Activated CD8-positive, alpha-beta T cell treated with anti-CD3 and anti-CD28 coated beads for 36 hours (primary cell): ENCODE results near the gene ENTPD2. TPM values are rescaled to one million over a fixed set of nuclear protein-coding genes. Genes with fewer than 3 reads are reported as not detected.

Experiments used
- ATAC-seq: fragments of 200-7000 bp; cut with Tn5 transposase; one replicate; pipeline ENCODE4 v1.10.0; 2021; ENCODE audit warnings: mild to moderate bottlenecking, moderate library complexity
- CTCF ChIA-PET: fragments of 350-600 bp; sonication (Branson Sonifier 250); formaldehyde crosslinking; loops from one replicate; lab custom pipeline; 2021; ENCODE audit warnings: antibody characterized with exemption; lab: Charles Lee
- POLR2A ChIA-PET: fragments of 350-600 bp; sonication (Branson Sonifier 250); formaldehyde crosslinking; loops from one replicate; lab custom pipeline; 2021; ENCODE audit warnings: antibody characterized with exemption; lab: Charles Lee
- DNase-seq: peaks from one replicate; pipeline ENCODE4 v3.0.0-alpha.2; 2020
- H3K27ac Mint-ChIP-seq: one replicate; pipeline ENCODE4 v1.8.0; 2021; ENCODE audit warnings: mild to moderate bottlenecking, mixed read lengths
- H3K27me3 Mint-ChIP-seq: one replicate; pipeline ENCODE4 v1.8.0; 2021; ENCODE audit warnings: mixed read lengths
- H3K36me3 Mint-ChIP-seq: one replicate; pipeline ENCODE4 v1.8.0; 2021; ENCODE audit warnings: low read depth, mixed read lengths
- H3K4me1 Mint-ChIP-seq: one replicate; pipeline ENCODE4 v1.8.0; 2021; ENCODE audit warnings: low read depth, mixed read lengths
- H3K4me3 Mint-ChIP-seq: one replicate; pipeline ENCODE4 v1.8.0; 2021; ENCODE audit warnings: mild to moderate bottlenecking, moderate library complexity, mixed read lengths
- H3K9me3 Mint-ChIP-seq: one replicate; pipeline ENCODE4 v1.8.0; 2021; ENCODE audit warnings: mixed read lengths
- intact Hi-C: fragments of 100-400 bp; cut with micrococcal nuclease; formaldehyde crosslinking; loops from one replicate; pipeline ENCODE4 v1.10.0; 2022
- total RNA-seq, 2 experiments: library from RNA; stranded (reverse); gene quantifications; one replicate each; pipeline ENCODE4 v1.2.3, GENCODE V29; 2021
- TF ChIP-seq, protein P1 (sequence below): fragments of 200-600 bp; IDR thresholded peaks from one replicate; pipeline ENCODE4 v1.8.0; 2022; ENCODE audit warnings: antibody characterized with exemption, mild to moderate bottlenecking

The ENTPD2 gene
- total RNA-seq, 2 experiments from 2014 or later: not detected

DNA sequence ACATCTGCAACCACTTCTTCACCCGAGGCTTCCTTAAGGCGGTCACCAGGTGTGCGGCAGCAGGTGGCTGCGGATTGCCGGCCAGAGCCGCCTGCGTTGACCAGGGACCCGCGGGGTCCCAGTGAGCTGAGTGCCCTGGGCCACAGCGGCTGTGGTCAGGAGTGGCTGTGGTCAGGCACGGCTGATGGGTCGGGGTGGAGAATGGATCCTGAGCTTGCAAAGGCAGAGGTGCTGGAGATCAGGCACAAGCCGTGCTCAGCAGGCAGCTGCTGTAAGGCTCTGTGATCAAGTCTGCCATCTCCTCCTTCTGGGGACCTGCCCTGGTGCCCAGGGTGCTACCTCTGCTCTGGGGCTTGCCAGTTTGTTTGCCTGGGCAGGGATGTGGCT is 25.5 kb upstream of the ENTPD2 start:
- peak overlapping the region; percentile 47 for H3K4me3 Mint-ChIP-seq

DNA sequence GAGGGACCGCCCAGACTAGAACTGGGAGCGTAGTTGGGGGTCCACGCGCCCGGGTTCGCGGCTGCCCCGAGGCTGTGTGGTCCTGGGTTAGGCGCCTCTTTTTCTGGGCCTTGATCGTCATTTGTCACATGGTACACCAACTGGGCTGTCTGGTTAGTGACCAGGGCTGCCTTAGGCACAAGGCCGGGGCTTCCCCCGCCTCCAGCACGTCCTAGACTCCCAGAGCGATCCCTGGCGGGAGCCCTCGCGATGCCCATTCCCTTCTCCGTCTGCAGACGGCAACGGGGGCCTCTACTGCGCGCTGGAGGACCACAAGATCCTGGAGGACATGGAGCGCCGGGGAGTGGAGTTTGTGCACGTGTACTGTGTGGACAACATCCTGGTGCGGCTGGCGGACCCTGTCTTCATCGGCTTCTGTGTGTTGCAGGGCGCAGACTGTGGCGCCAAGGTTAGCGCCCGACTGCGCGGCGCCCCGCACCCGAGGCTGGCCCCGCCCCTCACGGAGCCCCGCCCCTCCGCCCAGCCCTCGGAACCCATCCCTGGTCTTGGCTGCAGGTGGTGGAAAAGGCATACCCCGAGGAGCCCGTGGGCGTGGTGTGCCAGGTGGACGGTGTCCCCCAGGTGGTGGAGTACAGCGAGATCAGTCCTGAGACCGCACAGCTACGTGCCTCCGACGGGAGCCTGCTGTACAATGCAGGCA is 25.0 kb upstream of the ENTPD2 start:
- ATAC-seq (no peak), DNase-seq (no peak)
- Mint-ChIP-seq H3K36me3 (peaks cover 19% of the 10 kb centered on the region), H3K4me3 (peak overlapping the region; percentile 79), H3K4me1 (peaks cover 13% of the 10 kb centered on the region), H3K9me3 (no peaks in the 10 kb centered on the region), H3K27ac (no peak overlapping the region), H3K27me3 (no peaks in the 10 kb centered on the region)
- ChIA-PET POLR2A (interaction anchor here (1.3 to 1.5 kb wide), 2 partner anchors 8 kb away, joined by 3 read pairs; partner anchors contain the start of gene MAN1B1), CTCF (interaction anchor here (0.8 kb wide), 2 partner anchors 8 to 11 kb away, joined by 3 to 4 read pairs; partner anchors contain the start of gene SAPCD2)
- TF ChIP-seq, protein P1, sequence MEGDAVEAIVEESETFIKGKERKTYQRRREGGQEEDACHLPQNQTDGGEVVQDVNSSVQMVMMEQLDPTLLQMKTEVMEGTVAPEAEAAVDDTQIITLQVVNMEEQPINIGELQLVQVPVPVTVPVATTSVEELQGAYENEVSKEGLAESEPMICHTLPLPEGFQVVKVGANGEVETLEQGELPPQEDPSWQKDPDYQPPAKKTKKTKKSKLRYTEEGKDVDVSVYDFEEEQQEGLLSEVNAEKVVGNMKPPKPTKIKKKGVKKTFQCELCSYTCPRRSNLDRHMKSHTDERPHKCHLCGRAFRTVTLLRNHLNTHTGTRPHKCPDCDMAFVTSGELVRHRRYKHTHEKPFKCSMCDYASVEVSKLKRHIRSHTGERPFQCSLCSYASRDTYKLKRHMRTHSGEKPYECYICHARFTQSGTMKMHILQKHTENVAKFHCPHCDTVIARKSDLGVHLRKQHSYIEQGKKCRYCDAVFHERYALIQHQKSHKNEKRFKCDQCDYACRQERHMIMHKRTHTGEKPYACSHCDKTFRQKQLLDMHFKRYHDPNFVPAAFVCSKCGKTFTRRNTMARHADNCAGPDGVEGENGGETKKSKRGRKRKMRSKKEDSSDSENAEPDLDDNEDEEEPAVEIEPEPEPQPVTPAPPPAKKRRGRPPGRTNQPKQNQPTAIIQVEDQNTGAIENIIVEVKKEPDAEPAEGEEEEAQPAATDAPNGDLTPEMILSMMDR: no peak
- intact Hi-C loops: no loop called here

More for the DNA sequence above, 25.5 kb upstream of the ENTPD2 start:
- intact Hi-C loops: no loop called here
- TF ChIP-seq, protein P1: no peak
- DNase-seq (no peak), ATAC-seq (no peak)
- no peak overlapping the region for H3K27ac Mint-ChIP-seq
- no peaks in the 10 kb centered on the region for H3K9me3 Mint-ChIP-seq
- H3K36me3 Mint-ChIP-seq: peaks cover 19% of the 10 kb centered on the region
- ChIA-PET POLR2A (interaction anchor here (1.3 kb wide), 1 partner anchor 8 kb away, joined by 3 read pairs; no protein-coding TSS in a partner anchor), CTCF (interaction anchor here (0.8 kb wide), 2 partner anchors 9 to 11 kb away, joined by 3 to 4 read pairs; partner anchors contain the start of gene SAPCD2)
- no peaks in the 10 kb centered on the region for H3K27me3 Mint-ChIP-seq
- H3K4me1 Mint-ChIP-seq: peaks cover 14% of the 10 kb centered on the region

DNA sequence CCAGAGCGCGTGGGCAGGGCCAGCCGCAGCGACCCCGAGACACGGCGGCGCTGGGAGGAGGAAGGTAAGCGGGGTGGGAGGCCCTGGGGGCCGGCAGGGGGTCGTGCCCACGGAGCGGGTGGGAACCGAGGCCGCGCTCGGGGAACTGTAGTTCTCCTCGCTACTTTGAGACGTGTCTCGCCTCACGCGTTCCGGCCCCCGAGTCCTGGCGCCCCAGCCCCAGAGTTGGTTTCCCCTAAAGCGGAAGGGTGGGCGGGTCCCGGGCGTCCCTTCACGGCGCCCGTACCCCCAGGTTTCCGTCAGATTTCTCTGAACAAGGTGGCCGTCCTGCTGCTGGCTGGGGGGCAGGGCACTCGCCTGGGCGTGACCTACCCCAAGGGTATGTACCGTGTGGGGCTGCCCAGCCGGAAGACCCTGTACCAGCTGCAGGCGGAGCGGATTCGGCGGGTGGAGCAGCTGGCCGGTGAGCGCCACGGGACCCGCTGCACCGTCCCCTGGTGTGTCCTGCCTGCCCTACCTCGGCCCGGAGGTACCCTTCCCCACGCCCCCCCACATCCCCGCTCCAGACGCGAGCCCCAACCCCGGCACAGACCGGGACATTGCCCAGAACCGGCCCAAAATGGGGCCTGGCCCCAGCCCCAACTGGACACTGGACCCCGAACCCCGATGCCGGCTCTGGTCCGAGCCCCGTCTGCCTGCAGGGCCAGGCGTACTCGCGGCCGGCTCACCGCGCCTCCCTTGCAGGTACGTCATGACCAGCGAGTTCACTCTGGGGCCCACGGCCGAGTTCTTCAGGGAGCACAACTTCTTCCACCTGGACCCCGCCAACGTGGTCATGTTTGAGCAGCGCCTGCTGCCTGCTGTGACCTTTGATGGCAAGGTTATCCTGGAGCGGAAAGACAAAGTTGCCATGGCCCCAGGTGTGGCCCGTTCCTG is 24.2 kb upstream of the ENTPD2 start:
- peak overlapping the region; percentile 71 for H3K27ac Mint-ChIP-seq
- ChIA-PET POLR2A (interaction anchor here (1.0 to 1.5 kb wide), 3 partner anchors 9 to 163 kb away, joined by 3 read pairs; partner anchors contain the start of genes MAN1B1 and TUBB4B), CTCF (interaction anchor here (1.1 to 2.4 kb wide), 5 partner anchors 11 to 49 kb away, joined by 4 to 18 read pairs (median 7); partner anchors contain the start of gene NPDC1)
- no peaks in the 10 kb centered on the region for H3K27me3 Mint-ChIP-seq
- H3K9me3 Mint-ChIP-seq: no peaks in the 10 kb centered on the region
- peaks cover 7% of the 10 kb centered on the region for H3K4me1 Mint-ChIP-seq
- intact Hi-C loops: no loop called here
- H3K36me3 Mint-ChIP-seq: peaks cover 18% of the 10 kb centered on the region
- peak overlapping the region; percentile 79 for H3K4me3 Mint-ChIP-seq
- peak; percentile 71 for ATAC-seq
- peak; percentile 85 for DNase-seq
- TF ChIP-seq, protein P1: no peak

DNA sequence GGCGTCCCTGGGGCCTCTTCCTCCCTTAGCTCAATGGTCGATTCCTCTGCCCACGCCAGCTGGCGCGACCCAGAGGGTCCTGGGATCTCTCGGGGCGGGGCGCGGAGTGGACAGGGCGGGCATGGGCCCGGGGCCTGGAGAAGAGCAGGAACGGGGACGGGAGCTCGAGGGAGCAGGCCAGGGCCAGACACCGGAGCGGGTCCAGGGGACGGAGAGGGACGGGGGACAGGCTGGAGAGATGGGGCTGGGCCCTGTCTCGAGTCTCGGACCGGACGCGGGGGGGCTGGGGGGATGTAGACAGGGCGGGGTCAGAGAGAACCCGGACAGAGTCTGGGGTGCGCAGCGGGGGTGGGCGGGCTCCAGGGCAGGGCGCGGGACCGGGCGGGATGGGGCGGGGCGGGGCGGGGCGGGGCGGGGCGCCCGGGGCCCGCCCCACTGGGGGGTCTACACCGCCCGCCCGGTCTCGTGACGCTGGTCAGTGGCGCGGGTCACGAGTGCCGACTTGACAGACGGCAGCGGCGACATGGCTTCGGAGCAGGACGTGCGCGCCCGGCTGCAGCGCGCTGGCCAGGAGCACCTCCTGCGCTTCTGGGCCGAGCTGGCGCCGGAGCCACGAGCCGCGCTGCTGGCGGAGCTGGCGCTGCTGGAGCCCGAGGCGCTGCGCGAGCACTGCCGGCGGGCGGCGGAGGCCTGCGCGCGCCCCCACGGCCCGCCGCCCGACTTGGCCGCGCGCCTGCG is 23.3 kb upstream of the ENTPD2 start, which contains the start of gene UAP1L1:
Gene UAP1L1, plus strand, starts transcription at position 508 of the 738 bp plus-strand sequence. Its CDS starts 16 bp downstream, at position 524.
- CTCF ChIA-PET: interaction anchor here (0.6 to 2.4 kb wide), 9 partner anchors 9 to 48 kb away, joined by 3 to 18 read pairs (median 5); partner anchors contain the start of genes ENTPD2 and NPDC1
- peaks cover 7% of the 10 kb centered on the region for H3K4me1 Mint-ChIP-seq
- H3K4me3 Mint-ChIP-seq: peak within 1 kb of the TSS; percentile 79
- DNase-seq (peak; percentile 77), ATAC-seq (peak; percentile 75)
- H3K27me3 Mint-ChIP-seq: no peaks in the 10 kb centered on the region
- POLR2A ChIA-PET: interaction anchor here (0.6 to 1.6 kb wide), 5 partner anchors 9 to 164 kb away, joined by 3 to 10 read pairs (median 3); partner anchors contain the start of genes MAN1B1 and TUBB4B
- intact Hi-C loops: no loop called here
- H3K36me3 Mint-ChIP-seq: peaks cover 16% of the 10 kb centered on the region
- H3K9me3 Mint-ChIP-seq: no peaks in the 10 kb centered on the region
- H3K27ac Mint-ChIP-seq: peak within 1 kb of the TSS; percentile 71
- TF ChIP-seq, protein P1: no peak
